A673 (cell line): ENCODE data around the gene PHACTR2.

Experiments
- EZH2 ChIP-seq: fragments of 200-600 bp; sonication (generic); IDR thresholded peaks from 2 replicates; pipeline ENCODE4 v1.6.1; 2017; ENCODE audit warnings: borderline replicate concordance, low read depth, mild to moderate bottlenecking, mixed read lengths, antibody characterized with exemption, low read length; ENCODE audit not compliant: poor library complexity, severe bottlenecking
- TF ChIP-seq, protein P1 (sequence below): fragments of 300-800, 200-600 bp; sonication (generic); conservative IDR thresholded peaks from 2 replicates; pipeline ENCODE4 v1.5.1; 2017; ENCODE audit warnings: low read depth, mild to moderate bottlenecking, antibody characterized with exemption, low read length, moderate library complexity, mixed read lengths

DNA sequence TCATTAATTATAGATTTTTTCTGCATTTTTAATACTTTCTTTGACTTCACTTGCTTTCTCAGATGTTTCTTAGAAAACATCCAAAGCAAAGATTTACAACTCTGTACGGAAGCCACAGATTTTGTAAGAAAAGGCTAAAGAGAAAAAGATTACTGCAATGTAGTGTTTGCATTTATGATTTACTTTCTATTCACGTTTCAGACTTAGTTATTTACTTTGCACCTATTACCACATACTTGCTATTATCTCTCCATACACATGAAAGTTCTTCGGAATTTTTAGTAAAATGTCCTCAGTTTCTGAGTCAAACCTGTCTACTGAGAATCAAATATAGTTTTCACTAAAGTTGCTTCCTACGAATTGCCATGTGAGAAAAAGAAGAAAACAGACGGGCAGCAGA is 22.2 kb upstream of the PHACTR2 start:
- TF ChIP-seq, protein P1, sequence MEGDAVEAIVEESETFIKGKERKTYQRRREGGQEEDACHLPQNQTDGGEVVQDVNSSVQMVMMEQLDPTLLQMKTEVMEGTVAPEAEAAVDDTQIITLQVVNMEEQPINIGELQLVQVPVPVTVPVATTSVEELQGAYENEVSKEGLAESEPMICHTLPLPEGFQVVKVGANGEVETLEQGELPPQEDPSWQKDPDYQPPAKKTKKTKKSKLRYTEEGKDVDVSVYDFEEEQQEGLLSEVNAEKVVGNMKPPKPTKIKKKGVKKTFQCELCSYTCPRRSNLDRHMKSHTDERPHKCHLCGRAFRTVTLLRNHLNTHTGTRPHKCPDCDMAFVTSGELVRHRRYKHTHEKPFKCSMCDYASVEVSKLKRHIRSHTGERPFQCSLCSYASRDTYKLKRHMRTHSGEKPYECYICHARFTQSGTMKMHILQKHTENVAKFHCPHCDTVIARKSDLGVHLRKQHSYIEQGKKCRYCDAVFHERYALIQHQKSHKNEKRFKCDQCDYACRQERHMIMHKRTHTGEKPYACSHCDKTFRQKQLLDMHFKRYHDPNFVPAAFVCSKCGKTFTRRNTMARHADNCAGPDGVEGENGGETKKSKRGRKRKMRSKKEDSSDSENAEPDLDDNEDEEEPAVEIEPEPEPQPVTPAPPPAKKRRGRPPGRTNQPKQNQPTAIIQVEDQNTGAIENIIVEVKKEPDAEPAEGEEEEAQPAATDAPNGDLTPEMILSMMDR, result no peak
- no peak for TF ChIP-seq EZH2
